ENCODE data around the gene PSMB11.

DNA sequence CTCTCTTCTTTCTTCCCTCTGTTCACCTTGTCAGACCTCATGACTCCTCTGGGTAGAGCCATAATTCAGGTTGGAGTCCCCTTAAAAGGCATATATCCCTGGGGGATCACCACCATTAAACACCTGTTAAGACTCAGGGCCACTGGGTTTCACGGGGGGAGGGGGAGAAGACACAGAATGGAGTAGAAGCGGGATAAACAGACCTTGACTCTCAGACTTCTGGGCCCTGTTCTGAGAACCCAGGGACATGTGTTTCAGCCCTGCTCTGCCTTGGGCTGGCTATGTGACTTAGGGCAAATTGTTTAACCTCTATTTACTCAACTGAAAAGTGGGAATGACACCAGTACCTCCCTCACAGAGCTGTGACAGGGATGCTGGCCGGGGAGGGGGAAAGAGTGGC lies 10.7 kb downstream of the PSMB11 start:
- TF ChIP-seq CTCF (IDR thresholded peaks at IDR 0.05; ENCODE audit: low read depth, low read length, poor library complexity, severe bottlenecking) (no peak), EZH2phosphoT487 (IDR thresholded peaks at IDR 0.05; ENCODE audit: borderline replicate concordance, low read length) (no peak)
